ENCODE results near the gene PLA2G1B. TPM values are rescaled to one million over a fixed set of nuclear protein-coding genes. Genes with fewer than 3 reads are reported as not detected.

Gene PLA2G1B
- total and polyA plus RNA-seq, 9 of the 15 experiments (the other 6 are each of a cell fraction or from before 2014, with no cell fraction given) = 1.4 TPM; not detected in 8

DNA sequence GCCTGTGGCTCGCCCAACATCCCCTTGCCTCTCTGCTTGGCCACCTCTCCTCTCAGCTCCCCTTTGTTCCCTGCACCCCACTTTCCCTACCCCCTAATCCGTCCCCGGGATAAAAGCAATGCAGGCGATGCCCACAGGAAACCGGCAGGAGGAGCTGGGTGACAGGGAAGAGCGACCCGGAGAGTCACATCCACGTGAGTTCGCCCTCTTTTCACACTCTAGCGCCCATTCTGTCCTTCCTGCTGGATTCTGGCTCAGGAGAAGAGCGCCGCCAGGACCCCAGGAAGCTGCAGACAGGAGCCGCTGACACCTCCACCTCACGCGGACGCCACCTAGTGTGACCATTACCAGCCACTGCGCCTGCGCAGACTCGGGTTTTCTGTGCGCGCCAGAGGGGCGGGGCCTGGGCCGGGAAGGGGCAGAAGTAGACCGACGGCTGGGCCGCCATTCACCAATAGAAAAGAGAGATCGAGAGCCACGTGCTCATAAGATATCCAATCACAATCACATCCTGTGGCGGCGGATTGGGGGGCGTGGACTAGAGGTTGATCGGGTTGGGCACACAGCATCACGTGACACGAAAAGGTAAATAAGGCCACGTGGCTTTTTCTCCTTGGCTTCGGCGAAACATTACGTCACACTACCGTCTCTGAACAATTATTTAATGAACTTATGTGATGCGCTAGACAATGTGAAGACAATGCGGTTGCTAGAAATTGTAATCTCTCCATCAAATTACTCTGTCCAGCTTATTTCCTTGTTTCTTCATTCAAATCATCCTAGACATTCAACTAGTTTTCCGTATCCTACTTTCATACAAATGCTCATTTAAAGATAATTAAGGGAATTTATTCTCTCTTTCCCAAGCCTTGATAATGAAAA, 10.1 kb downstream of the PLA2G1B start (continued):
- TF ChIP-seq MLLT1 (IDR thresholded peaks at IDR 0.05) = peak; percentile 21 to 64; a peak in 2 of 4 replicates
- TF ChIP-seq, protein P1, sequence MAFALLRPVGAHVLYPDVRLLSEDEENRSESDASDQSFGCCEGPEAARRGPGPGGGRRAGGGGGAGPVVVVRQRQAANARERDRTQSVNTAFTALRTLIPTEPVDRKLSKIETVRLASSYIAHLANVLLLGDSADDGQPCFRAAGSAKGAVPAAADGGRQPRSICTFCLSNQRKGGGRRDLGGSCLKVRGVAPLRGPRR (CRISPR knock-in tag; IDR thresholded peaks at IDR 0.05) = no peak
- TF ChIP-seq NFYB (IDR thresholded peaks at IDR 0.05; ENCODE audit: extremely low read depth, insufficient read length) = peak; percentile 81
- TF ChIP-seq ZFP36 (IDR thresholded peaks at IDR 0.05; ENCODE audit: low read depth, low read length, partially characterized antibody) = peak; percentile 2
- TF ChIP-seq TEAD2 (tag; IDR thresholded peaks at IDR 0.05) = no peak
- TF ChIP-seq HMBOX1 (IDR thresholded peaks at IDR 0.05) = no peak
- no peak for TF ChIP-seq HNRNPLL (IDR thresholded peaks at IDR 0.05; ENCODE audit: low read depth, low read length, poor library complexity, severe bottlenecking)
- TF ChIP-seq FOXP4 (CRISPR knock-in tag; IDR thresholded peaks at IDR 0.05; ENCODE audit: borderline replicate concordance) = no peak
- no peak for TF ChIP-seq RFX7 (CRISPR knock-in tag; IDR thresholded peaks at IDR 0.05)
- TF ChIP-seq ZNF717 (CRISPR knock-in tag; IDR thresholded peaks at IDR 0.05) = no peak
- peak; percentile 54 for TF ChIP-seq RBBP5 (IDR thresholded peaks at IDR 0.05; ENCODE audit: borderline replicate concordance, insufficient read depth, low read length, poor library complexity, severe bottlenecking)
- no peak for TF ChIP-seq ZNF431 (CRISPR knock-in tag; IDR thresholded peaks at IDR 0.05)
- TF ChIP-seq, protein P2, sequence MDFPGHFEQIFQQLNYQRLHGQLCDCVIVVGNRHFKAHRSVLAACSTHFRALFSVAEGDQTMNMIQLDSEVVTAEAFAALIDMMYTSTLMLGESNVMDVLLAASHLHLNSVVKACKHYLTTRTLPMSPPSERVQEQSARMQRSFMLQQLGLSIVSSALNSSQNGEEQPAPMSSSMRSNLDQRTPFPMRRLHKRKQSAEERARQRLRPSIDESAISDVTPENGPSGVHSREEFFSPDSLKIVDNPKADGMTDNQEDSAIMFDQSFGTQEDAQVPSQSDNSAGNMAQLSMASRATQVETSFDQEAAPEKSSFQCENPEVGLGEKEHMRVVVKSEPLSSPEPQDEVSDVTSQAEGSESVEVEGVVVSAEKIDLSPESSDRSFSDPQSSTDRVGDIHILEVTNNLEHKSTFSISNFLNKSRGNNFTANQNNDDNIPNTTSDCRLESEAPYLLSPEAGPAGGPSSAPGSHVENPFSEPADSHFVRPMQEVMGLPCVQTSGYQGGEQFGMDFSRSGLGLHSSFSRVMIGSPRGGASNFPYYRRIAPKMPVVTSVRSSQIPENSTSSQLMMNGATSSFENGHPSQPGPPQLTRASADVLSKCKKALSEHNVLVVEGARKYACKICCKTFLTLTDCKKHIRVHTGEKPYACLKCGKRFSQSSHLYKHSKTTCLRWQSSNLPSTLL (IDR thresholded peaks at IDR 0.05) = no peak
- TF ChIP-seq KDM5B (IDR thresholded peaks at IDR 0.05; ENCODE audit: insufficient replicate concordance, low read depth, low read length) = peak; percentile 85
- TF ChIP-seq ATF3 (IDR thresholded peaks at IDR 0.05) = peak; percentile 96
- no peak; the same call in 1 of the 2 replicates for TF ChIP-seq ATF3 (CRISPR knock-in tag; conservative IDR thresholded peaks at IDR 0.05)
- TF ChIP-seq ZNF41 (CRISPR knock-in tag; conservative IDR thresholded peaks at IDR 0.05) = no peak
- peak; percentile 82 to 83; a peak in 2 of 4 replicates for TF ChIP-seq SIN3A (IDR thresholded peaks at IDR 0.05; ENCODE audit: borderline replicate concordance in 2 of 2, control insufficient read depth in 1 of 2, low read depth in 2 of 2, low read length in 2 of 2)

Measured in K562 (cell line).